Ishikawa (cell line): ENCODE measurements around the gene IRF8.

Experiments used
- CREB1 ChIP-seq: IDR thresholded peaks from 2 replicates; pipeline ENCODE4 v1.6.1; 2012; ENCODE audit warnings: low read depth
- EP300 ChIP-seq: IDR thresholded peaks from 2 replicates; pipeline ENCODE4 v1.6.1; 2012; ENCODE audit warnings: borderline replicate concordance
- TCF12 ChIP-seq: IDR thresholded peaks from 2 replicates; pipeline ENCODE4 v1.6.1; 2012; ENCODE audit warnings: low read depth
- TF ChIP-seq, protein P1 (sequence below): IDR thresholded peaks from 2 replicates; pipeline ENCODE4 v1.6.1; 2012

DNA sequence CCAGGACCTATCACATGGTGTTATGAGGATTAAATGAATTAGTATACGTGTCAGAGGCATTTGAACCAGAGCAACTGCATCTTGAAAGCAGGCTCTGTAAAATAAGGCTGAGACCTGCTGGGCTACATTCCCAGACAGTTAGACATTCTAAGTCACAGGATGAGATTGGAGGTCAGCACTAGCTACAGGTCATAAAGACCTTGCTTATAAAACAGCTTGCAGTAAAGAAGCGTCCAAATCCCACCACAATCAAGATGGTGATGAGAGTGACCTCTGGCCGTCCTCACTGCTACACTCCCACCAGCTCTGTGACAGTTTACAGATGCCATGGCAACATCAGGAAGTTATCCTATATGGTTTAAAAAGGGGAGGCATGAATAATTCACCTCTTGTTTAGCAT, 71.8 kb downstream of the IRF8 start:
- TF ChIP-seq TCF12 (no peak), CREB1 (no peak), EP300 (no peak)
- TF ChIP-seq, protein P1, sequence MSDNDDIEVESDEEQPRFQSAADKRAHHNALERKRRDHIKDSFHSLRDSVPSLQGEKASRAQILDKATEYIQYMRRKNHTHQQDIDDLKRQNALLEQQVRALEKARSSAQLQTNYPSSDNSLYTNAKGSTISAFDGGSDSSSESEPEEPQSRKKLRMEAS: no peak
